HG03025 (cell line): ENCODE data around the gene RIC8B.

Source experiments
- ATAC-seq: cut with Tn5 transposase; IDR thresholded peaks from one replicate; pipeline ENCODE4 v1.9.1; 2021; ENCODE audit warnings: mild to moderate bottlenecking, moderate library complexity; ENCODE audit not compliant: unreplicated experiment, low FRiP score

Gene RIC8B

GRCh38 chr12:106926657-106927056 is 152.2 kb downstream of the RIC8B start:
- no peak for ATAC-seq

GRCh38 chr12:106934277-106934676 is 159.8 kb downstream of the RIC8B start:
- ATAC-seq, result no peak
